ENCODE results near the gene RPL36AL.

RPL36AL gene

GRCh38 chr14:49574038-49574437 lies 46.4 kb downstream of the RPL36AL start:
- no peak overlapping the region for H3K4me3 ChIP-seq (ENCODE audit: low read depth, low read length)
- no peak for TF ChIP-seq CTCF (conservative IDR thresholded peaks at IDR 0.05; ENCODE audit: low read depth, low read length)
- no peak for DNase-seq (ENCODE audit: low read depth)

GRCh38 chr14:49569281-49569680 lies 51.1 kb downstream of the RPL36AL start:
- DNase-seq (ENCODE audit: low read depth) = no peak
- no peak overlapping the region for H3K4me3 ChIP-seq (ENCODE audit: low read depth, low read length)
- TF ChIP-seq CTCF (conservative IDR thresholded peaks at IDR 0.05; ENCODE audit: low read depth, low read length) = no peak
